GM12872 (cell line): ENCODE measurements around the gene TASL.
A peak's percentile ranks its signal among the peaks of the same experiment; 100 is the strongest.

Experiments used
- CTCF ChIP-seq: IDR thresholded peaks from 3 replicates; pipeline ENCODE4 v1.5.1; 2011; ENCODE audit warnings: low read depth, mild to moderate bottlenecking, low read length, moderate library complexity; ENCODE audit not compliant: insufficient read depth

The TASL gene

GRCh38 chrX:30530606-30531005, 47.0 kb downstream of the TASL start:
- no peak for TF ChIP-seq CTCF

DNA sequence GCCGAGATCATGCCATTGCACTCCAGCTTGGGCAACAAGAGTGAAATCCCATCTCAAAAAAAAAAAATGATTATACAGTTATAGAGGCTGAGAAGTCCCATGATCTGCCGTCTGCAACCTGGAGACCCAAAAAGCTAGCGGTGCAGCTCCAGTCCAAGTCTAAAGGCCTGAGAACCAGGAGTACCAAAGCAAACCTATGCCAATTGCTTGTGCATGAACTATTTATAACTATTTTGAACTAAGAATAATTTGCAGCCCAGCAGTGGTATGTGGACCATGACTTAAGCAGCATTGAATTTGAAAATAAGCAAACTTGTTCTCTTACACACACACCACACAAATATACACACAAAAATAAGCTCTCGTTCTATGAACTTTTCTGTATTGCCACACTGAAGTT, 51.8 kb downstream of the TASL start:
- no peak for TF ChIP-seq CTCF

GRCh38 chrX:30521440-30522182, 56.0 kb downstream of the TASL start:
- TF ChIP-seq CTCF: no peak

DNA sequence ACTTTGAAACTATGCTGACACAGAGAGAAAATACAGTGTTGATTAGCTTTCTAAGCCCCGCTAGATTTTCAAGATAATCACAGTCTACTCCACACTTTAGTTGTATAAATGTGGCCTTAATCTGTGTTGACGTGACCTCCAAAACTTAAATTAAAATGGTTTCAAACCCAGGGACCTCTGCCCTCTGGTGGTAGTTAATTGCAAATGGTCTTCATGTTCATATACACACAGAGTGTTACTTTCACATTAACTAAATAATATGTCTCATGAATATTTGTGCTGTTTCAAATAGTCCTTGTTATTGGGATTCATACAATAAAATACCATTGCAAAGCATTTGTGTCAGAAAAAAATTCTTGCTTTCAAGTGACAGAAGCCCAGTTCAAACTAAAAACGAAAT, 64.3 kb downstream of the TASL start:
- peak; percentile 45; the same call in 1 of the 3 replicates for TF ChIP-seq CTCF
